ENCODE measurements around the gene ATP5F1B. TPM values are rescaled to one million over a fixed set of nuclear protein-coding genes. Genes with fewer than 3 reads are reported as not detected.
A peak's percentile ranks its signal among the peaks of the same experiment; 100 is the strongest.

The ATP5F1B gene
- total RNA-seq, 1 donor from 2014 or later: 3,068 TPM

GRCh38 chr12:56631790-56632700, 13.7 kb downstream of the ATP5F1B start:
- peak; percentile 81 for DNase-seq
- peaks cover 92% of the 10 kb centered on the region for H3K4me1 ChIP-seq
- no peaks in the 10 kb centered on the region for H3K27me3 ChIP-seq (ENCODE audit: low read depth)
- no peak for TF ChIP-seq CTCF (IDR thresholded peaks at IDR 0.05; ENCODE audit: borderline replicate concordance)
- peak overlapping the region; percentile 87 for H3K4me3 ChIP-seq
- intact Hi-C loops (cut with micrococcal nuclease): no loop called here
- peak overlapping the region; percentile 97 for H3K27ac ChIP-seq (replicated peaks)
- no peaks in the 10 kb centered on the region for H3K9me3 ChIP-seq (replicated peaks)
- H3K36me3 ChIP-seq: peaks cover 7% of the 10 kb centered on the region

DNA sequence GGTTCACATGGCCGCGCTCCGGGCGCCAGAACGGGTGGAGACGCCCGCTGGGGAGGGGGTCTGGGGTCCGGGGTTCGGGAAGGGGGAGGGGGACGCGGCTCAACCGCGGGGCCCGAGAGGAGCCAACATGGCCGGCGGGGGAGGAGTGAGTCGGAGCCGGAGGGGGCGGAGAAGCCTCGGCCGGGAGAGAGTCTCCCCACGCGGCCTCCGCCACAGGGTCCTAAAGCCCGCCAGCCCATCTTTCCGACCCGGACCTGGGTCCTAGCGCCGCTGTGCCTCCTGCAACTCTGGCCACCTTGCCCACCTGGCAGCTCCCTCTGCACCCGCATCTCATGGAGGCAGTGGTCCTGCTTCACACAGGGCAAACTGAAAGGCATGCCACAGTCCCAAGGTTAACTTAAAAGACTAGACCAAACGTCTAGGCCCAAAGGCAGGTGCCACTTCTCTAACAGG, 15.6 kb downstream of the ATP5F1B start, which contains the start of gene BAZ2A:
TSS of gene BAZ2A (minus strand) at position 147 of the 453 bp plus-strand sequence. CDS start 12,796 bp downstream, outside the sequence.
- peaks cover 12% of the 10 kb centered on the region for H3K36me3 ChIP-seq
- no peak for TF ChIP-seq CTCF (IDR thresholded peaks at IDR 0.05; ENCODE audit: borderline replicate concordance)
- no peaks in the 10 kb centered on the region for H3K9me3 ChIP-seq (replicated peaks)
- peak within 1 kb of the TSS; percentile 100 for H3K4me3 ChIP-seq
- H3K4me1 ChIP-seq: peaks cover 97% of the 10 kb centered on the region
- peak; percentile 92 for DNase-seq
- intact Hi-C loops (cut with micrococcal nuclease): no loop called here
- H3K27ac ChIP-seq (replicated peaks): peak within 1 kb of the TSS; percentile 93
- H3K27me3 ChIP-seq (ENCODE audit: low read depth): no peaks in the 10 kb centered on the region

DNA sequence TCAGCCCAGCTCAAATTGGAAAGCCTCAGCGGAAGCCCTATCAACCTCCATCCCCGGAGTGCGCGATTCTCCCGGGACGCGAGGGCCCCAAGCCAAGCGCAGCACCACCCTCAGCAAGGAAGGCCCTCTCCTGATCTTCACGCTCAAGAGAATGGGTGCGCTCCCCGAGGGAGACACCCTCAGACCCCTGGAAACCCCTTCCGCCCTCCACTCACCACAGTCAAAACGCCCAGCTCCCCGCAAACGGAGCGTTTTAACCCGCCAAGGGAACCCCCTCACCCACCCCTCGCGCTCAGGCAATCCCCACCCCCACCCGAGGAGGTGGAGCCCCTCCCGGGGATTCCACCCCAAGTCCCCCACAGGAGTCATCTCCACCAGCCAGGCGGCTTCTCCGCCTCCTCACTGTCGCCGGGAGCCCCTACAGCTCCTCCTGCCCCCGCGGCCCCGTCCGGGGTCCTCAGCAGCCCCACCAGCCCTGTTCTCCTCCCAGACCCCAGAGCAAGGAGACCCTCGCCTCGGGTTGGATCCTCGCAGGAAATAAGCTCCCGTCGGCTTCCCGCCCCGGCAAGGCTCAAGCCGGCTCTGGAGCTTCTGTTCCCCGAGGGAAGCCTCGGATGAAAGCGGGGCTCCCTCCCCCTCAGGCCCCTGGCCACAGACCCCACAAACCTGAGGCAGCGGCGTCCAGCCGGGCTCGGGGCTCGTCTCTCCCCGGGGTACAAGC, 16.2 kb downstream of the ATP5F1B start:
- peaks cover 97% of the 10 kb centered on the region for H3K4me1 ChIP-seq
- no peak for TF ChIP-seq CTCF (IDR thresholded peaks at IDR 0.05; ENCODE audit: borderline replicate concordance)
- peak overlapping the region; percentile 100 for H3K4me3 ChIP-seq
- intact Hi-C loops (cut with micrococcal nuclease): no loop called here
- peaks cover 12% of the 10 kb centered on the region for H3K36me3 ChIP-seq
- peak overlapping the region; percentile 93 for H3K27ac ChIP-seq (replicated peaks)
- no peaks in the 10 kb centered on the region for H3K27me3 ChIP-seq (ENCODE audit: low read depth)
- H3K9me3 ChIP-seq (replicated peaks): no peaks in the 10 kb centered on the region
- DNase-seq: peak; percentile 34

GRCh38 chr12:56628671-56629458, 16.9 kb downstream of the ATP5F1B start:
- no peaks in the 10 kb centered on the region for H3K9me3 ChIP-seq (replicated peaks)
- intact Hi-C loops (cut with micrococcal nuclease): no loop called here
- peak; percentile 65 for DNase-seq
- peak overlapping the region; percentile 100 for H3K4me3 ChIP-seq
- H3K27ac ChIP-seq (replicated peaks): peak overlapping the region; percentile 93
- TF ChIP-seq CTCF (IDR thresholded peaks at IDR 0.05; ENCODE audit: borderline replicate concordance): no peak
- no peaks in the 10 kb centered on the region for H3K27me3 ChIP-seq (ENCODE audit: low read depth)
- H3K4me1 ChIP-seq: peaks cover 97% of the 10 kb centered on the region
- peaks cover 12% of the 10 kb centered on the region for H3K36me3 ChIP-seq

DNA sequence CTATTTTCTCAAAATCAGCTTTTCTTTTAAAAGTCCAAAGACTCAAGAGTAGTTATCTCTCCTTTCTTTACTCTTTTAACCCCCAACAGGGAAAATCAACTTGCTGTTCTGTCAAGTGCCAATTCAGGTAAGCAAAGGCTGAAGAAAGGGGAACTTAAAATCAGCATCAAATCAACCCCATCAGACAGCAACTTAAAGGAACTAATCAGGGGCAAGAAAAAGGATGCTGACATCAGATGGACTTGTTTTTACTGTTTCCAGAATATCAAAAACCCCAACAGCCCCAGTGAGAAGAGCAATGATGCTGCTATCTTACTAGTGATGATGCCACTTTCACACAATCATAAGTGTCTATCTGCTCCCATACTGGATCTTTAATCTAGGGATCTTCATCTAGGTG, 19.1 kb downstream of the ATP5F1B start:
- Histone ChIP-seq H3K27ac (replicated peaks) (no peak overlapping the region), H3K36me3 (peaks cover 22% of the 10 kb centered on the region), H3K4me1 (peaks cover 97% of the 10 kb centered on the region), H3K27me3 (ENCODE audit: low read depth) (no peaks in the 10 kb centered on the region), H3K9me3 (replicated peaks) (no peaks in the 10 kb centered on the region), H3K4me3 (no peak overlapping the region)
- intact Hi-C loops (cut with micrococcal nuclease): no loop called here
- no peak for DNase-seq
- no peak for TF ChIP-seq CTCF (IDR thresholded peaks at IDR 0.05; ENCODE audit: borderline replicate concordance)

Data from left ventricle myocardium inferior (tissue), 1 donor.